ENCODE measurements around the gene BAG2. TPM values are rescaled to one million over a fixed set of nuclear protein-coding genes. Genes with fewer than 3 reads are reported as not detected.

BAG2 gene
- total and polyA plus RNA-seq, 2 of the 13 experiments (the other 11 are each of a cell fraction or from before 2014, with no cell fraction given): 5.7 to 15.1 TPM

- TF ChIP-seq SNAPC4 (CRISPR knock-in tag; IDR thresholded peaks at IDR 0.05) (no peak), ZNF383 (CRISPR knock-in tag; IDR thresholded peaks at IDR 0.05; ENCODE audit: borderline replicate concordance) (no peak), ZBTB40 (IDR thresholded peaks at IDR 0.05) (peak; percentile 70), ZBTB40 (CRISPR knock-in tag; IDR thresholded peaks at IDR 0.05) (peak; percentile 97; the same call in 1 of the 2 replicates), ZNF574 (CRISPR knock-in tag; IDR thresholded peaks at IDR 0.05) (no peak), ZNF644 (CRISPR knock-in tag; IDR thresholded peaks at IDR 0.05; ENCODE audit: low read depth) (0 out of 2 replicates have a peak, but pooled peaks have one; percentile 74), FOXK1 (CRISPR knock-in tag; IDR thresholded peaks at IDR 0.05; ENCODE audit: borderline replicate concordance, low read depth) (peak; percentile 72; the same call in 1 of the 2 replicates), GATAD2A (CRISPR knock-in tag; IDR thresholded peaks at IDR 0.05) (peak; percentile 21; the same call in 1 of the 2 replicates), ATF2 (CRISPR knock-in tag; IDR thresholded peaks at IDR 0.05) (no peak), CREB1 (IDR thresholded peaks at IDR 0.05) (no peak), CREB1 (CRISPR knock-in tag; IDR thresholded peaks at IDR 0.05) (peak; percentile 47; the same call in 1 of the 2 replicates), FOXA3 (CRISPR knock-in tag; IDR thresholded peaks at IDR 0.05) (peak; percentile 85)
These were observed 44.4 kb upstream of the BAG2 start (continued) for GRCh38 chr6:57127763-57128162.

All from HepG2 (cell line).